ENCODE measurements around the gene DACH1.

Gene DACH1

DNA sequence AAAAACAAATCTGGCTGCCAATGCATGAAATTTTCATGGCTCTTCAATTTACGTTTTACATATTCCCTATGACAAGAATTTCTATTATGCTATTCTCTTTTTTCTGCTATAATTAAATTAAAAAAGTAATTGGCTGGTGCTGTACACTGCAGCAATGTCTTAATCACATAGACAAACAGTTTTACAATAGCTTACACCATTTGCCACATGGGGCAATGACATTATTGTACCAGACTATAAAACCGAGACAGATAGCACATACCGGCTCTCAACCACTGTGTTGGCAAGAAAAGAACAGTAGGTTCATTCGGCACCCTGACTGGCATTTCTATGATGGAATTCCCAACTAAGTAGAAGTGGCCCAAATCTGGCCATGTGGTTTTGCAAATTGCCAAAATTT lies 67.7 kb downstream of the DACH1 start:
- H3K27ac ChIP-seq (ENCODE audit: extremely low read depth, low read depth, low read length): no peak overlapping the region
- CTCF ChIA-PET: no interaction called here
- H3K9me3 ChIP-seq (ENCODE audit: control insufficient read depth, insufficient read depth, low read depth, low read length): no peaks in the 10 kb centered on the region
- no peaks in the 10 kb centered on the region for H3K36me3 ChIP-seq (ENCODE audit: control insufficient read depth in 2 of 2, insufficient read depth in 1 of 2, low read length in 2 of 2)
- POLR2A ChIA-PET: interaction anchor here (0.6 kb wide), 1 partner anchor 675 kb away, joined by 3 read pairs; no protein-coding TSS in a partner anchor
- H3K4me3 ChIP-seq (ENCODE audit: low read depth, low read length): no peak overlapping the region
- H3K4me1 ChIP-seq (ENCODE audit: control insufficient read depth, insufficient read depth, low read length): no peaks in the 10 kb centered on the region; the same call in 1 of the 2 replicates
- no peak for TF ChIP-seq TCF7L2 (IDR thresholded peaks at IDR 0.05; ENCODE audit: borderline replicate concordance, low read depth, low read length)
- TF ChIP-seq ZNF580 (tag by site-specific recombination; IDR thresholded peaks at IDR 0.05): no peak
- no peak for TF ChIP-seq ZNF488 (tag by site-specific recombination; IDR thresholded peaks at IDR 0.05)
- TF ChIP-seq OSR2 (tag by site-specific recombination; IDR thresholded peaks at IDR 0.05): 0 out of 2 replicates have a peak, but pooled peaks have one; percentile 9
- no peak for TF ChIP-seq ZXDB (tag by site-specific recombination; IDR thresholded peaks at IDR 0.05)
- no peak for TF ChIP-seq ZNF133 (tag by site-specific recombination; IDR thresholded peaks at IDR 0.05)
- TF ChIP-seq, protein P1, sequence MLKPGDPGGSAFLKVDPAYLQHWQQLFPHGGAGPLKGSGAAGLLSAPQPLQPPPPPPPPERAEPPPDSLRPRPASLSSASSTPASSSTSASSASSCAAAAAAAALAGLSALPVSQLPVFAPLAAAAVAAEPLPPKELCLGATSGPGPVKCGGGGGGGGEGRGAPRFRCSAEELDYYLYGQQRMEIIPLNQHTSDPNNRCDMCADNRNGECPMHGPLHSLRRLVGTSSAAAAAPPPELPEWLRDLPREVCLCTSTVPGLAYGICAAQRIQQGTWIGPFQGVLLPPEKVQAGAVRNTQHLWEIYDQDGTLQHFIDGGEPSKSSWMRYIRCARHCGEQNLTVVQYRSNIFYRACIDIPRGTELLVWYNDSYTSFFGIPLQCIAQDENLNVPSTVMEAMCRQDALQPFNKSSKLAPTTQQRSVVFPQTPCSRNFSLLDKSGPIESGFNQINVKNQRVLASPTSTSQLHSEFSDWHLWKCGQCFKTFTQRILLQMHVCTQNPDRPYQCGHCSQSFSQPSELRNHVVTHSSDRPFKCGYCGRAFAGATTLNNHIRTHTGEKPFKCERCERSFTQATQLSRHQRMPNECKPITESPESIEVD (tag by site-specific recombination; IDR thresholded peaks at IDR 0.05): peak; percentile 77
- TF ChIP-seq FEZF1 (tag by site-specific recombination; IDR thresholded peaks at IDR 0.05): peak; percentile 88
- TF ChIP-seq ZNF362 (tag by site-specific recombination; IDR thresholded peaks at IDR 0.05): no peak

DNA sequence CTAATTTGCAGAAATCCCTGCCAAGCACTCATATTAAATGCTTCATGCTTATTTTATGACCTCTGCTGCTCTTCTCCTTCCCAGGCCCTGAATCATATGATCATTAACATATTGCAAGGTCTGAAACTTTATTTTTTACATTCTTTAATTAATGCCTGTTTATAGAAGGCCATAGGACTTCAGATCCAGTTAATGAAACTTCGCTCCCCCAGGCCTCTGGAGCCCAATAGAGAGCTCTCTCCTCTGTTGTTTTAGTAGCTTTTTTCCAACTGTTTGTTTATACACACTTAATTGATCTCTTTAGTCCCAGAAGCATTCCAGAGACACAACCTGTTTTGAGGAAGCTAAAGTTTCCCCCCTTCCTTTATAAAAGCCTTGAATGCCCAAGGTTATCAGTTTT lies 68.3 kb downstream of the DACH1 start:
- ChIA-PET CTCF (no interaction called here), POLR2A (interaction anchor here (0.6 kb wide), 1 partner anchor 676 kb away, joined by 3 read pairs; no protein-coding TSS in a partner anchor)
- TF ChIP-seq ZNF23 (tag by site-specific recombination; IDR thresholded peaks at IDR 0.05; ENCODE audit: borderline replicate concordance): no peak
- no peak for TF ChIP-seq ZNF426 (tag by site-specific recombination; IDR thresholded peaks at IDR 0.05)
- TF ChIP-seq OSR2 (tag by site-specific recombination; IDR thresholded peaks at IDR 0.05): peak; percentile 89
- TF ChIP-seq ZNF266 (tag by site-specific recombination; IDR thresholded peaks at IDR 0.05; ENCODE audit: low read depth): no peak
- TF ChIP-seq IKZF3 (tag by site-specific recombination; IDR thresholded peaks at IDR 0.05): peak; percentile 47; the same call in 1 of the 2 replicates
- no peak for TF ChIP-seq ZNF423 (tag by site-specific recombination; IDR thresholded peaks at IDR 0.05)
- no peak for TF ChIP-seq ZNF37A (tag by site-specific recombination; IDR thresholded peaks at IDR 0.05)
- TF ChIP-seq ZNF768 (tag by site-specific recombination; IDR thresholded peaks at IDR 0.05): no peak
- TF ChIP-seq, protein P2, sequence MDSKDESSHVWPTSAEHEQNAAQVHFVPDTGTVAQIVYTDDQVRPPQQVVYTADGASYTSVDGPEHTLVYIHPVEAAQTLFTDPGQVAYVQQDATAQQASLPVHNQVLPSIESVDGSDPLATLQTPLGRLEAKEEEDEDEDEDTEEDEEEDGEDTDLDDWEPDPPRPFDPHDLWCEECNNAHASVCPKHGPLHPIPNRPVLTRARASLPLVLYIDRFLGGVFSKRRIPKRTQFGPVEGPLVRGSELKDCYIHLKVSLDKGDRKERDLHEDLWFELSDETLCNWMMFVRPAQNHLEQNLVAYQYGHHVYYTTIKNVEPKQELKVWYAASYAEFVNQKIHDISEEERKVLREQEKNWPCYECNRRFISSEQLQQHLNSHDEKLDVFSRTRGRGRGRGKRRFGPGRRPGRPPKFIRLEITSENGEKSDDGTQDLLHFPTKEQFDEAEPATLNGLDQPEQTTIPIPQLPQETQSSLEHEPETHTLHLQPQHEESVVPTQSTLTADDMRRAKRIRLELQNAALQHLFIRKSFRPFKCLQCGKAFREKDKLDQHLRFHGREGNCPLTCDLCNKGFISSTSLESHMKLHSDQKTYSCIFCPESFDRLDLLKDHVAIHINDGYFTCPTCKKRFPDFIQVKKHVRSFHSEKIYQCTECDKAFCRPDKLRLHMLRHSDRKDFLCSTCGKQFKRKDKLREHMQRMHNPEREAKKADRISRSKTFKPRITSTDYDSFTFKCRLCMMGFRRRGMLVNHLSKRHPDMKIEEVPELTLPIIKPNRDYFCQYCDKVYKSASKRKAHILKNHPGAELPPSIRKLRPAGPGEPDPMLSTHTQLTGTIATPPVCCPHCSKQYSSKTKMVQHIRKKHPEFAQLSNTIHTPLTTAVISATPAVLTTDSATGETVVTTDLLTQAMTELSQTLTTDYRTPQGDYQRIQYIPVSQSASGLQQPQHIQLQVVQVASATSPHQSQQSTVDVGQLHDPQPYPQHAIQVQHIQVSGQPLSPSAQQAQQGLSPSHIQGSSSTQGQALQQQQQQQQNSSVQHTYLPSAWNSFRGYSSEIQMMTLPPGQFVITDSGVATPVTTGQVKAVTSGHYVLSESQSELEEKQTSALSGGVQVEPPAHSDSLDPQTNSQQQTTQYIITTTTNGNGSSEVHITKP (tag by site-specific recombination; IDR thresholded peaks at IDR 0.05): no peak
- no peak for TF ChIP-seq MEIS1 (CRISPR knock-in tag; IDR thresholded peaks at IDR 0.05; ENCODE audit: borderline replicate concordance)
- no peak for TF ChIP-seq ZNF776 (tag by site-specific recombination; IDR thresholded peaks at IDR 0.05; ENCODE audit: borderline replicate concordance)
- TF ChIP-seq ZNF664 (tag by site-specific recombination; IDR thresholded peaks at IDR 0.05): no peak
- no peak for TF ChIP-seq KLF1 (tag by site-specific recombination; IDR thresholded peaks at IDR 0.05)
- TF ChIP-seq EGR2 (tag by site-specific recombination; IDR thresholded peaks at IDR 0.05; ENCODE audit: low read depth): no peak
- TF ChIP-seq ZNF791 (tag by site-specific recombination; IDR thresholded peaks at IDR 0.05): no peak
- TF ChIP-seq, protein P3, sequence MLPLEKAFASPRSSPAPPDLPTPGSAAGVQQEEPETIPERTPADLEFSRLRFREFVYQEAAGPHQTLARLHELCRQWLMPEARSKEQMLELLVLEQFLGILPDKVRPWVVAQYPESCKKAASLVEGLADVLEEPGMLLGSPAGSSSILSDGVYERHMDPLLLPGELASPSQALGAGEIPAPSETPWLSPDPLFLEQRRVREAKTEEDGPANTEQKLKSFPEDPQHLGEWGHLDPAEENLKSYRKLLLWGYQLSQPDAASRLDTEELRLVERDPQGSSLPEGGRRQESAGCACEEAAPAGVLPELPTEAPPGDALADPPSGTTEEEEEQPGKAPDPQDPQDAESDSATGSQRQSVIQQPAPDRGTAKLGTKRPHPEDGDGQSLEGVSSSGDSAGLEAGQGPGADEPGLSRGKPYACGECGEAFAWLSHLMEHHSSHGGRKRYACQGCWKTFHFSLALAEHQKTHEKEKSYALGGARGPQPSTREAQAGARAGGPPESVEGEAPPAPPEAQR (tag by site-specific recombination; IDR thresholded peaks at IDR 0.05): no peak
- TF ChIP-seq ZNF341 (tag by site-specific recombination; IDR thresholded peaks at IDR 0.05; ENCODE audit: low read depth): no peak

More for the DNA sequence above, 68.3 kb downstream of the DACH1 start:
- Histone ChIP-seq H3K27ac (ENCODE audit: extremely low read depth, low read depth, low read length) (no peak overlapping the region), H3K4me1 (ENCODE audit: control insufficient read depth, insufficient read depth, low read length) (no peaks in the 10 kb centered on the region; the same call in 1 of the 2 replicates), H3K4me3 (ENCODE audit: low read depth, low read length) (no peak overlapping the region), H3K9me3 (ENCODE audit: control insufficient read depth, insufficient read depth, low read depth, low read length) (no peaks in the 10 kb centered on the region), H3K36me3 (ENCODE audit: control insufficient read depth in 2 of 2, insufficient read depth in 1 of 2, low read length in 2 of 2) (no peaks in the 10 kb centered on the region)
